GM12873 (cell line): ENCODE results near the gene TRPM8.

Source experiments
- TF ChIP-seq, protein P1 (sequence below): IDR thresholded peaks from 2 replicates; pipeline ENCODE4 v1.5.1; 2012; ENCODE audit warnings: low read depth, mild to moderate bottlenecking, moderate library complexity, low read length, control low read depth; ENCODE audit not compliant: insufficient read depth; ENCODE audit errors: missing control alignments

The TRPM8 gene

GRCh38 chr2:234051374-234052070, 134.3 kb downstream of the TRPM8 start:
- TF ChIP-seq, protein P1, sequence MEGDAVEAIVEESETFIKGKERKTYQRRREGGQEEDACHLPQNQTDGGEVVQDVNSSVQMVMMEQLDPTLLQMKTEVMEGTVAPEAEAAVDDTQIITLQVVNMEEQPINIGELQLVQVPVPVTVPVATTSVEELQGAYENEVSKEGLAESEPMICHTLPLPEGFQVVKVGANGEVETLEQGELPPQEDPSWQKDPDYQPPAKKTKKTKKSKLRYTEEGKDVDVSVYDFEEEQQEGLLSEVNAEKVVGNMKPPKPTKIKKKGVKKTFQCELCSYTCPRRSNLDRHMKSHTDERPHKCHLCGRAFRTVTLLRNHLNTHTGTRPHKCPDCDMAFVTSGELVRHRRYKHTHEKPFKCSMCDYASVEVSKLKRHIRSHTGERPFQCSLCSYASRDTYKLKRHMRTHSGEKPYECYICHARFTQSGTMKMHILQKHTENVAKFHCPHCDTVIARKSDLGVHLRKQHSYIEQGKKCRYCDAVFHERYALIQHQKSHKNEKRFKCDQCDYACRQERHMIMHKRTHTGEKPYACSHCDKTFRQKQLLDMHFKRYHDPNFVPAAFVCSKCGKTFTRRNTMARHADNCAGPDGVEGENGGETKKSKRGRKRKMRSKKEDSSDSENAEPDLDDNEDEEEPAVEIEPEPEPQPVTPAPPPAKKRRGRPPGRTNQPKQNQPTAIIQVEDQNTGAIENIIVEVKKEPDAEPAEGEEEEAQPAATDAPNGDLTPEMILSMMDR = no peak

- TF ChIP-seq, protein P1 = no peak
Observed at GRCh38 chr2:234058881-234059280, 141.7 kb downstream of the TRPM8 start.

DNA sequence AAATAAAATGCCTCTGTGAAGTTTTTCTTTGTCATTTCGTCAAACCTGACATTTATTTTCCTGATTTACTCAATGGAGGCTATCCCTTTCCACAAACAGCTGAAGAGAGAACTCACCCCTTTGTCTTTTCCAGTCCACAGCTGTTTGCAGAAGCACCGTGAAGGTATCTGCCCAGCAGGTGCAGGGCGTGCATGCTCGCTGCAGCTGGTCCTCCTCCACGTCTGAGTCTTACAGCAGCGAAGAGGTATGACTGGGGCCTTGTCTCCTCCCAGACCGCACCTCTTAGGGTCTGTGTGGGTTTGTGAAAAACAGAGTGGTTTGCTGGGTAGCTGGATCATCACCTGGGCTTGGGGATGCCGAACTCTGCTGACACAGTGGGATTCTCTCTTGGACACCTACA, 143.1 kb downstream of the TRPM8 start:
- TF ChIP-seq, protein P1 = no peak

DNA sequence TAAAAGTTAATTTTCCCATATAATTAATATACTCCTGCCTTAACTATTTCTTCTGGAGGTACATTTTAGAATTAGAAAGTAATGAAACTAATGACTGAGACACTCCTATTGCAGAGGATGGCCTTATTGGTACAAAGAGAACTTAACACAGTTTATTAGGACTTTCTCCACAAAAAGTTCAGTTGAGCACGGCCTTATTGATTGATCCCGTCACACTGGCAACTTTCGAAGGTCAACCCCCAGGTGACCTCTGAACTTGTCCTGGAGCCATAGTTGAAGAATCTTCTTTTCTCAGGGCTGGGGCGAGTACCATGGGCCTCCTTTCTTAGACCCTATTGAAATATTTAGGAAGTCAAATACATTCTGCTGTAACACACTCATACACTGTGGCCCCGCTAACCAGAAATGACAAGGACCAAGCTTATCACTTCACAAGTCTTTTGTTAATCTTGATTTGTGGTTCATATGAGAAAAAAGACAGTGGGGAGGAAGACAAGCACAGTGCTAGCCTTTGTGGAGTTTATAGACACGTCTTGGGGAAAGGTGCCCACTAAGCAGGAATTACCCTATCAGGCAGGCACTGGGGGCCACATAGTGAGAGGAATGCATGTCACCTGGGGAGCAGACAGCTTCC, 144.6 kb downstream of the TRPM8 start:
- TF ChIP-seq, protein P1 = no peak

- TF ChIP-seq, protein P1 = no peak
Observed at GRCh38 chr2:234066587-234066986, 149.4 kb downstream of the TRPM8 start.
